Measurements from ENCODE around the gene RAB40B.

The RAB40B gene

GRCh38 chr17:82697808-82698064 is 762 bp downstream of the RAB40B start:
- ChIA-PET POLR2A (interaction anchor here (1.2 kb wide), 1 partner anchor 10 kb away, joined by 3 read pairs; no protein-coding TSS in a partner anchor), CTCF (interaction anchor here (0.7 kb wide), 1 partner anchor 241 kb away, joined by 3 read pairs; no protein-coding TSS in a partner anchor)
- peak overlapping the region; percentile 76 for H3K4me3 ChIP-seq (ENCODE audit: low read depth, low read length)

GRCh38 chr17:82696916-82697807 is 1.3 kb downstream of the RAB40B start:
- H3K4me1 ChIP-seq (ENCODE audit: control insufficient read depth, insufficient read depth, low read length) = no peaks in the 10 kb centered on the region; the same call in 1 of the 2 replicates
- no peaks in the 10 kb centered on the region for H3K9me3 ChIP-seq (ENCODE audit: control insufficient read depth, insufficient read depth, low read depth, low read length)
- peak overlapping the region; percentile 76 for H3K4me3 ChIP-seq (ENCODE audit: low read depth, low read length)
- H3K27ac ChIP-seq (ENCODE audit: extremely low read depth, low read depth, low read length) = no peak overlapping the region; the same call in 1 of the 2 replicates
- ChIA-PET CTCF (interaction anchor here (0.5 to 0.7 kb wide), 2 partner anchors 62 to 240 kb away, joined by 3 read pairs; no protein-coding TSS in a partner anchor), POLR2A (interaction anchor here (0.9 to 1.2 kb wide), 2 partner anchors 9 to 34 kb away, joined by 3 read pairs; no protein-coding TSS in a partner anchor)
- H3K36me3 ChIP-seq (ENCODE audit: control insufficient read depth in 2 of 2, insufficient read depth in 1 of 2, low read length in 2 of 2) = peaks cover 0 to 9% of the 10 kb centered on the region in 2 experiments; a peak in 2 of 3 replicates
- TF ChIP-seq EGR2 (tag by site-specific recombination; IDR thresholded peaks at IDR 0.05; ENCODE audit: low read depth) = peak; percentile 82
- no peak for TF ChIP-seq MEIS1 (CRISPR knock-in tag; IDR thresholded peaks at IDR 0.05; ENCODE audit: borderline replicate concordance)
- no peak for TF ChIP-seq ZNF2 (tag by site-specific recombination; IDR thresholded peaks at IDR 0.05)
- no peak for TF ChIP-seq ZFP37 (tag by site-specific recombination; IDR thresholded peaks at IDR 0.05)
- TF ChIP-seq ZFHX2 (tag by site-specific recombination; conservative IDR thresholded peaks at IDR 0.05) = peak; percentile 84
- no peak for TF ChIP-seq ZSCAN18 (tag by site-specific recombination; IDR thresholded peaks at IDR 0.05)
- no peak for TF ChIP-seq FEZF1 (tag by site-specific recombination; IDR thresholded peaks at IDR 0.05)
- 0 out of 2 replicates have a peak, but pooled peaks have one; percentile 10 for TF ChIP-seq SP2 (tag by site-specific recombination; IDR thresholded peaks at IDR 0.05)
- no peak for TF ChIP-seq TSHZ1 (tag by site-specific recombination; IDR thresholded peaks at IDR 0.05; ENCODE audit: borderline replicate concordance)
- no peak for TF ChIP-seq ZNF449 (tag by site-specific recombination; IDR thresholded peaks at IDR 0.05)
- 0 out of 2 replicates have a peak, but pooled peaks have one; percentile 14 for TF ChIP-seq ZNF223 (tag by site-specific recombination; IDR thresholded peaks at IDR 0.05)
- TF ChIP-seq SETDB1 (IDR thresholded peaks at IDR 0.05; ENCODE audit: insufficient read length, low read length) = no peak
- no peak for TF ChIP-seq GFI1B (tag by site-specific recombination; IDR thresholded peaks at IDR 0.05)
- TF ChIP-seq ZNF140 (tag by site-specific recombination; IDR thresholded peaks at IDR 0.05) = no peak
- TF ChIP-seq ZNF510 (tag by site-specific recombination; IDR thresholded peaks at IDR 0.05; ENCODE audit: insufficient replicate concordance) = no peak
- TF ChIP-seq SCRT1 (tag by site-specific recombination; IDR thresholded peaks at IDR 0.05; ENCODE audit: borderline replicate concordance) = no peak
- no peak for TF ChIP-seq ZNF211 (tag by site-specific recombination; IDR thresholded peaks at IDR 0.05; ENCODE audit: low read depth)
- TF ChIP-seq ZNF785 (tag by site-specific recombination; IDR thresholded peaks at IDR 0.05) = no peak
- TF ChIP-seq ZNF514 (tag by site-specific recombination; IDR thresholded peaks at IDR 0.05) = no peak
- TF ChIP-seq ZNF335 (tag by site-specific recombination; conservative IDR thresholded peaks at IDR 0.05) = 0 out of 2 replicates have a peak, but pooled peaks have one; percentile 8
- TF ChIP-seq ZFP69B (tag by site-specific recombination; IDR thresholded peaks at IDR 0.05) = no peak
- TF ChIP-seq REPIN1 (tag by site-specific recombination; IDR thresholded peaks at IDR 0.05; ENCODE audit: low read depth) = no peak
- no peak for TF ChIP-seq ZNF791 (tag by site-specific recombination; IDR thresholded peaks at IDR 0.05)
- TF ChIP-seq ZNF521 (tag by site-specific recombination; IDR thresholded peaks at IDR 0.05) = no peak
- TF ChIP-seq ZNF580 (tag by site-specific recombination; IDR thresholded peaks at IDR 0.05) = no peak
- no peak for TF ChIP-seq ZBTB1 (tag by site-specific recombination; IDR thresholded peaks at IDR 0.05)
- TF ChIP-seq ZBTB20 (tag by site-specific recombination; IDR thresholded peaks at IDR 0.05) = peak; percentile 17; the same call in 1 of the 2 replicates

More at GRCh38 chr17:82697808-82698064, 762 bp downstream of the RAB40B start:
- Histone ChIP-seq H3K36me3 (ENCODE audit: control insufficient read depth in 2 of 2, insufficient read depth in 1 of 2, low read length in 2 of 2) (peaks cover 0 to 9% of the 10 kb centered on the region in 2 experiments; a peak in 2 of 3 replicates), H3K9me3 (ENCODE audit: control insufficient read depth, insufficient read depth, low read depth, low read length) (no peaks in the 10 kb centered on the region), H3K27ac (ENCODE audit: extremely low read depth, low read depth, low read length) (no peak overlapping the region; the same call in 1 of the 2 replicates), H3K4me1 (ENCODE audit: control insufficient read depth, insufficient read depth, low read length) (no peaks in the 10 kb centered on the region; the same call in 1 of the 2 replicates)
- no peak for TF ChIP-seq SETDB1 (IDR thresholded peaks at IDR 0.05; ENCODE audit: insufficient read length, low read length)
- TF ChIP-seq ZBTB8A (tag by site-specific recombination; IDR thresholded peaks at IDR 0.05) = 0 out of 2 replicates have a peak, but pooled peaks have one; percentile 2
